WTC11 (cell line): ENCODE results near the gene S100PBP. TPM values are rescaled to one million over a fixed set of nuclear protein-coding genes. Genes with fewer than 3 reads are reported as not detected.

ENCODE experiments used
- ATAC-seq: fragments of 200-7000 bp; cut with Tn5 transposase; 2 replicates; pipeline ENCODE4 v1.10.0; 2021; ENCODE audit warnings: mild to moderate bottlenecking, moderate library complexity
- CTCF ChIA-PET: fragments of 300-600 bp; sonication (Branson Sonifier 250); formaldehyde crosslinking; loops from one replicate; lab custom pipeline; 2021; ENCODE audit warnings: antibody characterized with exemption; lab: Charles Lee
- POLR2A ChIA-PET: fragments of 350-600 bp; sonication (Branson Sonifier 250); formaldehyde crosslinking; loops from one replicate; lab custom pipeline; 2021; ENCODE audit warnings: antibody characterized with exemption; lab: Charles Lee
- DNase-seq: peaks from one replicate; pipeline ENCODE4 v3.0.0; 2021; ENCODE audit warnings: low spot score
- H3K27ac Mint-ChIP-seq: 2 replicates; pipeline ENCODE4 v1.8.0; 2021; ENCODE audit warnings: mixed read lengths
- H3K27me3 Mint-ChIP-seq: 2 replicates; pipeline ENCODE4 v1.8.0; 2021; ENCODE audit warnings: low read depth, mild to moderate bottlenecking, moderate library complexity, mixed read lengths
- H3K36me3 Mint-ChIP-seq: 2 replicates; pipeline ENCODE4 v1.8.0; 2021; ENCODE audit warnings: mixed read lengths
- H3K4me1 Mint-ChIP-seq: 2 replicates; pipeline ENCODE4 v1.8.0; 2022; ENCODE audit warnings: mixed read lengths
- H3K4me3 Mint-ChIP-seq: 2 replicates; pipeline ENCODE4 v1.8.0; 2021; ENCODE audit warnings: mild to moderate bottlenecking, moderate library complexity, mixed read lengths
- H3K9me3 Mint-ChIP-seq: 2 replicates; pipeline ENCODE4 v1.8.0; 2021; ENCODE audit warnings: mixed read lengths
- CBFB ChIP-seq: sonication (generic); formaldehyde crosslinking; IDR thresholded peaks from 2 replicates; pipeline ENCODE4 v1.8.1; 2022; ENCODE audit warnings: mild to moderate bottlenecking, low read depth, missing genetic modification reagents
- NR2C2 ChIP-seq: sonication (generic); formaldehyde crosslinking; IDR thresholded peaks from 2 replicates; pipeline ENCODE4 v1.8.0; 2022; ENCODE audit warnings: mild to moderate bottlenecking, missing genetic modification reagents
- SOX15 ChIP-seq: fragments of 250-450 bp; sonication (Bioruptor Pico); IDR thresholded peaks from 2 replicates; pipeline ENCODE4 v1.9.0; 2021; ENCODE audit warnings: mild to moderate bottlenecking
- ZNF121 ChIP-seq: sonication (generic); formaldehyde crosslinking; IDR thresholded peaks from 2 replicates; pipeline ENCODE4 v1.8.0; 2023; ENCODE audit warnings: missing genetic modification reagents
- ZNF317 ChIP-seq: sonication (generic); formaldehyde crosslinking; IDR thresholded peaks from 2 replicates; pipeline ENCODE4 v1.8.1; 2023; ENCODE audit warnings: low read depth, mild to moderate bottlenecking, moderate library complexity, missing genetic modification reagents, borderline replicate concordance
- ZNF671 ChIP-seq: fragments of 250-450 bp; sonication (Bioruptor Pico); IDR thresholded peaks from 2 replicates; pipeline ENCODE4 v1.8.0; 2021; ENCODE audit warnings: mild to moderate bottlenecking
- total RNA-seq: library from RNA; stranded (reverse); gene quantifications from 3 replicates; pipeline ENCODE4 v1.2.3, GENCODE V29; 2021
- TF ChIP-seq, protein P1 (sequence below): fragments of 200-600 bp; IDR thresholded peaks from 2 replicates; pipeline ENCODE4 v1.8.0; 2022; ENCODE audit warnings: antibody characterized with exemption
- TF ChIP-seq, protein P2 (sequence below): sonication (generic); formaldehyde crosslinking; IDR thresholded peaks from 2 replicates; pipeline ENCODE4 v1.8.0; 2022; ENCODE audit warnings: mild to moderate bottlenecking, missing genetic modification reagents
- TF ChIP-seq, protein P3 (sequence below): fragments of 250-450 bp; sonication (Bioruptor Pico); IDR thresholded peaks from 2 replicates; pipeline ENCODE4 v1.9.0; 2021; ENCODE audit warnings: mild to moderate bottlenecking, borderline replicate concordance
- TF ChIP-seq, protein P4 (sequence below): sonication (generic); formaldehyde crosslinking; IDR thresholded peaks from 2 replicates; pipeline ENCODE4 v1.8.0; 2022; ENCODE audit warnings: missing genetic modification reagents

The S100PBP gene
- total RNA-seq, 1 experiment from 2014 or later = 62.9 TPM

DNA sequence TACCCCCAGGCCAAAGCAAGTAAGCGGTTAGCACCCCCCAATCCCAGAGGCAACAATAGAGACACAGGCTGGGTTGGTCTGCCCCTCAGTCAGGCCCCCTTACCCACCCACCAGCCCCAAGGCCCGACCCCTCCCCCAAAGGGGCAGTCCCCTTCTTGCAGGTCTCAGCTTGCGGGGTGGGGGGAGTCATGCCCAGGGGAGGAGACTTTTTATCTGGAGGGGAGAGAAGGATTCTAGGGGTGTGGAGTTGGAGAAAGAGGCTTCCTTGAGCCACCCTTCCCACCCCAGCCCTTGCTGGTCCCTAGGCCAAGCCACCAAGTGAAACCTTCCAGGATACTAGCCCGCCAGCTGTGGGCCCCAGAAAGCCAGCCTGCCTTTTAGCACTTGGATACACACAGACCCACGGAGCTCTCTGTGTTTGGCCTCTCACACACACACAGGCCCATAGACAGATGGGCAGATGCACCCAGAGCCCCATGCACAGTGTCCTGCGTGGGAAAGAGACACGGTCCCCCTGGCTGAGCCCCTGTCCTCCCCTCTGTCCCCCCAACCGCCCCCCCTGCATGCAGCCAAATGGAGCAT, 76.7 kb downstream of the S100PBP start (continued):
- TF ChIP-seq ZNF121 (CRISPR knock-in tag) = no peak
- TF ChIP-seq, protein P1, sequence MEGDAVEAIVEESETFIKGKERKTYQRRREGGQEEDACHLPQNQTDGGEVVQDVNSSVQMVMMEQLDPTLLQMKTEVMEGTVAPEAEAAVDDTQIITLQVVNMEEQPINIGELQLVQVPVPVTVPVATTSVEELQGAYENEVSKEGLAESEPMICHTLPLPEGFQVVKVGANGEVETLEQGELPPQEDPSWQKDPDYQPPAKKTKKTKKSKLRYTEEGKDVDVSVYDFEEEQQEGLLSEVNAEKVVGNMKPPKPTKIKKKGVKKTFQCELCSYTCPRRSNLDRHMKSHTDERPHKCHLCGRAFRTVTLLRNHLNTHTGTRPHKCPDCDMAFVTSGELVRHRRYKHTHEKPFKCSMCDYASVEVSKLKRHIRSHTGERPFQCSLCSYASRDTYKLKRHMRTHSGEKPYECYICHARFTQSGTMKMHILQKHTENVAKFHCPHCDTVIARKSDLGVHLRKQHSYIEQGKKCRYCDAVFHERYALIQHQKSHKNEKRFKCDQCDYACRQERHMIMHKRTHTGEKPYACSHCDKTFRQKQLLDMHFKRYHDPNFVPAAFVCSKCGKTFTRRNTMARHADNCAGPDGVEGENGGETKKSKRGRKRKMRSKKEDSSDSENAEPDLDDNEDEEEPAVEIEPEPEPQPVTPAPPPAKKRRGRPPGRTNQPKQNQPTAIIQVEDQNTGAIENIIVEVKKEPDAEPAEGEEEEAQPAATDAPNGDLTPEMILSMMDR = peak; percentile 8; the same call in 1 of the 2 replicates
- no peak for TF ChIP-seq ZNF671
- TF ChIP-seq, protein P2, sequence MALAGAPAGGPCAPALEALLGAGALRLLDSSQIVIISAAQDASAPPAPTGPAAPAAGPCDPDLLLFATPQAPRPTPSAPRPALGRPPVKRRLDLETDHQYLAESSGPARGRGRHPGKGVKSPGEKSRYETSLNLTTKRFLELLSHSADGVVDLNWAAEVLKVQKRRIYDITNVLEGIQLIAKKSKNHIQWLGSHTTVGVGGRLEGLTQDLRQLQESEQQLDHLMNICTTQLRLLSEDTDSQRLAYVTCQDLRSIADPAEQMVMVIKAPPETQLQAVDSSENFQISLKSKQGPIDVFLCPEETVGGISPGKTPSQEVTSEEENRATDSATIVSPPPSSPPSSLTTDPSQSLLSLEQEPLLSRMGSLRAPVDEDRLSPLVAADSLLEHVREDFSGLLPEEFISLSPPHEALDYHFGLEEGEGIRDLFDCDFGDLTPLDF = no peak
- no peak for TF ChIP-seq CBFB (CRISPR knock-in tag)
- TF ChIP-seq SOX15 (CRISPR knock-in tag) = no peak
- TF ChIP-seq, protein P3, sequence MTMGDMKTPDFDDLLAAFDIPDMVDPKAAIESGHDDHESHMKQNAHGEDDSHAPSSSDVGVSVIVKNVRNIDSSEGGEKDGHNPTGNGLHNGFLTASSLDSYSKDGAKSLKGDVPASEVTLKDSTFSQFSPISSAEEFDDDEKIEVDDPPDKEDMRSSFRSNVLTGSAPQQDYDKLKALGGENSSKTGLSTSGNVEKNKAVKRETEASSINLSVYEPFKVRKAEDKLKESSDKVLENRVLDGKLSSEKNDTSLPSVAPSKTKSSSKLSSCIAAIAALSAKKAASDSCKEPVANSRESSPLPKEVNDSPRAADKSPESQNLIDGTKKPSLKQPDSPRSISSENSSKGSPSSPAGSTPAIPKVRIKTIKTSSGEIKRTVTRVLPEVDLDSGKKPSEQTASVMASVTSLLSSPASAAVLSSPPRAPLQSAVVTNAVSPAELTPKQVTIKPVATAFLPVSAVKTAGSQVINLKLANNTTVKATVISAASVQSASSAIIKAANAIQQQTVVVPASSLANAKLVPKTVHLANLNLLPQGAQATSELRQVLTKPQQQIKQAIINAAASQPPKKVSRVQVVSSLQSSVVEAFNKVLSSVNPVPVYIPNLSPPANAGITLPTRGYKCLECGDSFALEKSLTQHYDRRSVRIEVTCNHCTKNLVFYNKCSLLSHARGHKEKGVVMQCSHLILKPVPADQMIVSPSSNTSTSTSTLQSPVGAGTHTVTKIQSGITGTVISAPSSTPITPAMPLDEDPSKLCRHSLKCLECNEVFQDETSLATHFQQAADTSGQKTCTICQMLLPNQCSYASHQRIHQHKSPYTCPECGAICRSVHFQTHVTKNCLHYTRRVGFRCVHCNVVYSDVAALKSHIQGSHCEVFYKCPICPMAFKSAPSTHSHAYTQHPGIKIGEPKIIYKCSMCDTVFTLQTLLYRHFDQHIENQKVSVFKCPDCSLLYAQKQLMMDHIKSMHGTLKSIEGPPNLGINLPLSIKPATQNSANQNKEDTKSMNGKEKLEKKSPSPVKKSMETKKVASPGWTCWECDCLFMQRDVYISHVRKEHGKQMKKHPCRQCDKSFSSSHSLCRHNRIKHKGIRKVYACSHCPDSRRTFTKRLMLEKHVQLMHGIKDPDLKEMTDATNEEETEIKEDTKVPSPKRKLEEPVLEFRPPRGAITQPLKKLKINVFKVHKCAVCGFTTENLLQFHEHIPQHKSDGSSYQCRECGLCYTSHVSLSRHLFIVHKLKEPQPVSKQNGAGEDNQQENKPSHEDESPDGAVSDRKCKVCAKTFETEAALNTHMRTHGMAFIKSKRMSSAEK = no peak

DNA sequence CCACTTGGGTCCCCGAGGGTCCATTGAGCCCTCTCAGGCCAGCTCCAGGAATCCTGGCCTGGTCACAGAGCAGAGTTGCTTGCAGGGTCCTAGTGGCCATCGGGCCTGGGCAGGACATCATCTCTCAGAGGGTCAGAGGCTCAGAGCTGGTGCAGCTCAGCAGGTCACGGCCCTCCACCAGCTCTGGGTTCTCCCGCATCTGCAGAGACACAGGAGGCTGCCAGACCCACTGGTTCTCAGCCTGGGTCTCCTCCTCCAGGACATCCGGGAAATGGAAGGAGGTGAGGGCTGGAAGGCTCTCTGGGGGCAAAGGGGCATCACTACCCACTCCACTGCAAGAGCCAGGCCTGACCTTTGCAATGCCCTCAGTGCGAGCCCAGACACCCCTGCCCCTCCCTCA, 77.2 kb downstream of the S100PBP start:
- Mint-ChIP-seq H3K36me3 (no peaks in the 10 kb centered on the region), H3K4me1 (peaks cover 11% of the 10 kb centered on the region), H3K4me3 (no peak overlapping the region), H3K9me3 (peaks cover 7% of the 10 kb centered on the region)
- CTCF ChIA-PET = interaction anchor here (0.8 to 7.4 kb wide), 8 partner anchors 8 to 192 kb away, joined by 3 to 80 read pairs (median 8); partner anchors contain the start of gene FNDC5
- no peak for TF ChIP-seq NR2C2 (CRISPR knock-in tag)
- TF ChIP-seq, protein P4, sequence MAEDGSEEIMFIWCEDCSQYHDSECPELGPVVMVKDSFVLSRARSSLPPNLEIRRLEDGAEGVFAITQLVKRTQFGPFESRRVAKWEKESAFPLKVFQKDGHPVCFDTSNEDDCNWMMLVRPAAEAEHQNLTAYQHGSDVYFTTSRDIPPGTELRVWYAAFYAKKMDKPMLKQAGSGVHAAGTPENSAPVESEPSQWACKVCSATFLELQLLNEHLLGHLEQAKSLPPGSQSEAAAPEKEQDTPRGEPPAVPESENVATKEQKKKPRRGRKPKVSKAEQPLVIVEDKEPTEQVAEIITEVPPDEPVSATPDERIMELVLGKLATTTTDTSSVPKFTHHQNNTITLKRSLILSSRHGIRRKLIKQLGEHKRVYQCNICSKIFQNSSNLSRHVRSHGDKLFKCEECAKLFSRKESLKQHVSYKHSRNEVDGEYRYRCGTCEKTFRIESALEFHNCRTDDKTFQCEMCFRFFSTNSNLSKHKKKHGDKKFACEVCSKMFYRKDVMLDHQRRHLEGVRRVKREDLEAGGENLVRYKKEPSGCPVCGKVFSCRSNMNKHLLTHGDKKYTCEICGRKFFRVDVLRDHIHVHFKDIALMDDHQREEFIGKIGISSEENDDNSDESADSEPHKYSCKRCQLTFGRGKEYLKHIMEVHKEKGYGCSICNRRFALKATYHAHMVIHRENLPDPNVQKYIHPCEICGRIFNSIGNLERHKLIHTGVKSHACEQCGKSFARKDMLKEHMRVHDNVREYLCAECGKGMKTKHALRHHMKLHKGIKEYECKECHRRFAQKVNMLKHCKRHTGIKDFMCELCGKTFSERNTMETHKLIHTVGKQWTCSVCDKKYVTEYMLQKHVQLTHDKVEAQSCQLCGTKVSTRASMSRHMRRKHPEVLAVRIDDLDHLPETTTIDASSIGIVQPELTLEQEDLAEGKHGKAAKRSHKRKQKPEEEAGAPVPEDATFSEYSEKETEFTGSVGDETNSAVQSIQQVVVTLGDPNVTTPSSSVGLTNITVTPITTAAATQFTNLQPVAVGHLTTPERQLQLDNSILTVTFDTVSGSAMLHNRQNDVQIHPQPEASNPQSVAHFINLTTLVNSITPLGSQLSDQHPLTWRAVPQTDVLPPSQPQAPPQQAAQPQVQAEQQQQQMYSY (CRISPR knock-in tag) = peak; percentile 28; the same call in 1 of the 2 replicates
- TF ChIP-seq ZNF317 (CRISPR knock-in tag) = no peak
- TF ChIP-seq, all 79 proteins: peak for 1
- POLR2A ChIA-PET = interaction anchor here (0.9 kb wide), 2 partner anchors 12 to 188 kb away, joined by 3 to 4 read pairs; no protein-coding TSS in a partner anchor
- ATAC-seq = no peak
- H3K27ac Mint-ChIP-seq = no peak overlapping the region
- peaks cover 55% of the 10 kb centered on the region for H3K27me3 Mint-ChIP-seq
- no peak for DNase-seq
